Erythroblast (primary cell): ENCODE data around the gene TMUB2.

Experiments used
- GATA1 ChIP-seq: IDR thresholded peaks from 2 replicates; pipeline ENCODE4 v1.6.1; 2011; ENCODE audit warnings: low read depth, mild to moderate bottlenecking, control low read depth, low read length, moderate library complexity
- POLR2A ChIP-seq: IDR thresholded peaks from 2 replicates; pipeline ENCODE4 v1.6.1; 2011; ENCODE audit warnings: mild to moderate bottlenecking, low read length

DNA sequence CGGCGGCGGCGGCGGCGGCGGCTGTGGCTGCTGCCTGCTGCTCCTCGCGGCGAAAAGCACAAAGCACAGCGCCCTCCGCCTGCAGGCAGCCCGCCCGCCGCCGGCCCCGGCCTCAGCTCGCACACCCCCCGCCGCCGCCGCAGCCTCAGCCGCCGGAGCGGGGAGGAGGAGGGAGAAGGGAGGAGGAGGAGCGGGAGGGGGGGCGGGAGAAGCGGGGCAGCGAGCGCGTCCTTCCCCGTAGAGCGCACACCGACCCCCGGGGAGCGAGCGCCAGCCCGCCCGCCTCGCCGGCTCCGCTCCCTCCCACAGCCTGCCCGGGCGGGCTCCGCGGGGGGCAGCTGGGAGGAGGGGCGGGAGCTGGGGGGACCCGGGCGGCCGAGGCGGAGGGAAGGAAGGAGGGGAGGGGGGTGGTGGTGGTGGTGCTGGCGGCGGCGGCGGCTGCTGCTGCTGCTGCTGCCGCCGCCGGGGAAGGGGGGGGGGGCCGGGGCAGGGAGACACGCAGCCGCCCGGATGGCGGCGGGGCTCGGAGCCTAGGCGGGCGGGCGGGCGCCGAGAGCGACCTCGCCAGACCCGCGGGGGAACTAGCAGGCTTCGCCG lies 32.9 kb downstream of the TMUB2 start, which contains the start of gene UBTF:
- no peak for TF ChIP-seq POLR2A
- TF ChIP-seq GATA1, result no peak
